A549 (cell line): ENCODE measurements around the gene NTNG2. TPM values are rescaled to one million over a fixed set of nuclear protein-coding genes. Genes with fewer than 3 reads are reported as not detected.

ENCODE experiments used
- ATAC-seq, 2 experiments: fragments of 200-7000 bp in 1 of 2; fragments of >200 bp in 1 of 2; cut with Nextera tagmentation in 1 of 2; cut with Tn5 transposase in 1 of 2; 3 replicates each; pipeline versions ENCODE4 v1.8.0 to v1.9.1; 2018 to 2020; ENCODE audit warnings: mild to moderate bottlenecking in 1 of 2, moderate library complexity in 1 of 2
- CTCF ChIA-PET: fragments of 300-600 bp; sonication (Branson Sonifier 250); formaldehyde crosslinking; extraction: SDS; loops from one replicate; lab custom pipeline; 2021; ENCODE audit warnings: antibody characterized with exemption, inconsistent platforms; lab: Yijun Ruan, JAX
- POLR2A ChIA-PET: fragments of 350-600 bp; formaldehyde crosslinking; extraction: SDS; loops from one replicate; lab custom pipeline; 2021; ENCODE audit warnings: antibody characterized with exemption, inconsistent platforms; lab: Yijun Ruan, JAX
- DNase-seq, 2 experiments: peaks; one replicate each; pipeline versions ENCODE4 v3.0.0 to v3.0.0-alpha.2; 2011 to 2016; ENCODE audit warnings: low read depth in 1 of 2, low spot score in 1 of 2
- FAIRE-seq: peaks from 2 replicates; lab custom pipeline; 2011; peaks lifted over from hg19 to GRCh38; lab: Jason Lieb, UNC
- H3K27ac ChIP-seq, 2 experiments: fragments of >200 bp; sonication (Bioruptor Twin); formaldehyde crosslinking; 3 replicates each; pipeline ENCODE4 v1.5.1; 2016 to 2017
- H3K4me1 ChIP-seq: fragments of >200 bp; sonication (Bioruptor Twin); formaldehyde crosslinking; 3 replicates; pipeline ENCODE4 v1.6.1; 2016
- H3K4me2 ChIP-seq: fragments of >200 bp; sonication (Bioruptor Twin); formaldehyde crosslinking; 3 replicates; pipeline ENCODE4 v1.6.1; 2016
- H3K4me3 ChIP-seq: fragments of >200 bp; sonication (Bioruptor Twin); formaldehyde crosslinking; 3 replicates; pipeline ENCODE4 v1.5.1; 2016
- H3K9me3 ChIP-seq: fragments of >200 bp; sonication (Bioruptor Twin); formaldehyde crosslinking; 3 replicates; pipeline ENCODE4 v1.6.1; 2016
- CBX8 ChIP-seq: fragments of 200-600 bp; sonication (generic); IDR thresholded peaks from 2 replicates; pipeline ENCODE4 v1.6.1; 2016
- FOSB ChIP-seq: fragments of 250-450 bp; sonication (Bioruptor Pico); IDR thresholded peaks from 2 replicates; pipeline ENCODE4 v1.5.0; 2020; ENCODE audit warnings: mild to moderate bottlenecking, moderate library complexity
- FOSL2 ChIP-seq, 2 experiments: fragments of 450-650 bp in 1 of 2; fragments of >200 bp in 1 of 2; sonication (Bioruptor Twin) in 1 of 2; formaldehyde crosslinking; IDR thresholded peaks; 2 replicates each; pipeline versions ENCODE4 v1.5.0 to v1.6.1; 2016 to 2020; ENCODE audit warnings: mild to moderate bottlenecking in 1 of 2, moderate library complexity in 1 of 2
- HDAC2 ChIP-seq: fragments of 200-600 bp; sonication (generic); IDR thresholded peaks from 2 replicates; pipeline ENCODE4 v1.6.1; 2016
- KDM5A ChIP-seq: fragments of 200-600 bp; sonication (generic); IDR thresholded peaks from 2 replicates; pipeline ENCODE4 v1.6.1; 2016; ENCODE audit warnings: antibody characterized with exemption, mild to moderate bottlenecking
- POLR2A ChIP-seq: IDR thresholded peaks from 2 replicates; pipeline ENCODE4 v1.6.1; 2012; ENCODE audit warnings: mild to moderate bottlenecking, low read length
- RCOR1 ChIP-seq: fragments of 150-350 bp; IDR thresholded peaks from 2 replicates; pipeline ENCODE4 v1.6.1; 2014; ENCODE audit warnings: antibody characterized with exemption, low read length, low read depth
- RNF2 ChIP-seq: fragments of 200-600 bp; sonication (generic); IDR thresholded peaks from 2 replicates; pipeline ENCODE4 v1.6.1; 2016; ENCODE audit warnings: low read depth, mild to moderate bottlenecking, antibody characterized with exemption, moderate library complexity, borderline replicate concordance
- TP53 ChIP-seq: fragments of 250-450 bp; sonication (Bioruptor Pico); IDR thresholded peaks from 2 replicates; pipeline ENCODE4 v1.5.0; 2021; ENCODE audit warnings: mild to moderate bottlenecking, moderate library complexity
- ZC3H11A ChIP-seq: fragments of 450-650 bp; IDR thresholded peaks from 2 replicates; pipeline ENCODE4 v1.6.1; 2014; ENCODE audit warnings: antibody characterized with exemption, mild to moderate bottlenecking
- WGBS: methylation state at CpG from one replicate; pipeline ENCODE4 v1.1.6; 2017; ENCODE audit errors: missing lambda C conversion rate; 5-methylcytosine and 5-hydroxymethylcytosine counted together
- polyA plus RNA-seq, 4 experiments: library from polyadenylated mRNA; depleted of rRNA in 3 of 4; stranded (reverse); fragments of >200 nt; fragmentation: RNase III in 1 of 4; extraction: RNeasy Plus Mini Kit Qiagen cat#74134 plus additional on column Dnase treatment in 1 of 4; gene quantifications; 2 replicates in 3 of 4; 3 replicates in 1 of 4; pipeline ENCODE4 v1.2.3, GENCODE V29; 2011 to 2017
- TF ChIP-seq, protein P1 (sequence below): fragments of >200 bp; sonication (Bioruptor Twin); formaldehyde crosslinking; IDR thresholded peaks from 3 replicates; pipeline ENCODE4 v1.5.1; 2016
- TF ChIP-seq, protein P2 (sequence below): fragments of 450-650 bp; IDR thresholded peaks from 2 replicates; pipeline ENCODE4 v1.6.1; 2014; ENCODE audit warnings: antibody characterized with exemption
- TF ChIP-seq, protein P3 (sequence below): fragments of 200-600 bp; sonication (generic); IDR thresholded peaks from 2 replicates; pipeline ENCODE4 v1.6.1; 2016; ENCODE audit warnings: antibody characterized with exemption, mild to moderate bottlenecking, moderate library complexity
- TF ChIP-seq, protein P4 (sequence below): IDR thresholded peaks from 2 replicates; pipeline ENCODE4 v1.6.1; 2012

Gene NTNG2
- polyA plus RNA-seq, 2 of the 4 experiments (the other 2 are of a cell fraction) = 0.52 to 1.0 TPM

DNA sequence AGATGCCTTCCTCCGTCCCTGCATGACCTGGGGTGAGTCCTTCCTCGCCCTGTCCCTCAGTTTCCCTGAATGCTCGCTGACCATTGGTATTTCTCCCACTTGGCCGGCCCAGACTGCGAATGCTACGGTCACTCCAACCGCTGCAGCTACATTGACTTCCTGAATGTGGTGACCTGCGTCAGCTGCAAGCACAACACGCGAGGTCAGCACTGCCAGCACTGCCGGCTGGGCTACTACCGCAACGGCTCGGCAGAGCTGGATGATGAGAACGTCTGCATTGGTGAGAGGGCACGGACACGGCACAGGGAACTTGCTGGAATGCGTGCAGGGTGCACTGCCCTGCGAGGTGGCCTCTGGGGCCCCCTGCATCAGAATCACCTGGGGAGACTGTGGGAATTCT, 77.1 kb downstream of the NTNG2 start (continued):
- TF ChIP-seq, protein P1, sequence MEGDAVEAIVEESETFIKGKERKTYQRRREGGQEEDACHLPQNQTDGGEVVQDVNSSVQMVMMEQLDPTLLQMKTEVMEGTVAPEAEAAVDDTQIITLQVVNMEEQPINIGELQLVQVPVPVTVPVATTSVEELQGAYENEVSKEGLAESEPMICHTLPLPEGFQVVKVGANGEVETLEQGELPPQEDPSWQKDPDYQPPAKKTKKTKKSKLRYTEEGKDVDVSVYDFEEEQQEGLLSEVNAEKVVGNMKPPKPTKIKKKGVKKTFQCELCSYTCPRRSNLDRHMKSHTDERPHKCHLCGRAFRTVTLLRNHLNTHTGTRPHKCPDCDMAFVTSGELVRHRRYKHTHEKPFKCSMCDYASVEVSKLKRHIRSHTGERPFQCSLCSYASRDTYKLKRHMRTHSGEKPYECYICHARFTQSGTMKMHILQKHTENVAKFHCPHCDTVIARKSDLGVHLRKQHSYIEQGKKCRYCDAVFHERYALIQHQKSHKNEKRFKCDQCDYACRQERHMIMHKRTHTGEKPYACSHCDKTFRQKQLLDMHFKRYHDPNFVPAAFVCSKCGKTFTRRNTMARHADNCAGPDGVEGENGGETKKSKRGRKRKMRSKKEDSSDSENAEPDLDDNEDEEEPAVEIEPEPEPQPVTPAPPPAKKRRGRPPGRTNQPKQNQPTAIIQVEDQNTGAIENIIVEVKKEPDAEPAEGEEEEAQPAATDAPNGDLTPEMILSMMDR = no peak
- TF ChIP-seq POLR2A (no peak), ZC3H11A (no peak)
- TF ChIP-seq, protein P2, sequence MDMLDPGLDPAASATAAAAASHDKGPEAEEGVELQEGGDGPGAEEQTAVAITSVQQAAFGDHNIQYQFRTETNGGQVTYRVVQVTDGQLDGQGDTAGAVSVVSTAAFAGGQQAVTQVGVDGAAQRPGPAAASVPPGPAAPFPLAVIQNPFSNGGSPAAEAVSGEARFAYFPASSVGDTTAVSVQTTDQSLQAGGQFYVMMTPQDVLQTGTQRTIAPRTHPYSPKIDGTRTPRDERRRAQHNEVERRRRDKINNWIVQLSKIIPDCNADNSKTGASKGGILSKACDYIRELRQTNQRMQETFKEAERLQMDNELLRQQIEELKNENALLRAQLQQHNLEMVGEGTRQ = no peak

DNA sequence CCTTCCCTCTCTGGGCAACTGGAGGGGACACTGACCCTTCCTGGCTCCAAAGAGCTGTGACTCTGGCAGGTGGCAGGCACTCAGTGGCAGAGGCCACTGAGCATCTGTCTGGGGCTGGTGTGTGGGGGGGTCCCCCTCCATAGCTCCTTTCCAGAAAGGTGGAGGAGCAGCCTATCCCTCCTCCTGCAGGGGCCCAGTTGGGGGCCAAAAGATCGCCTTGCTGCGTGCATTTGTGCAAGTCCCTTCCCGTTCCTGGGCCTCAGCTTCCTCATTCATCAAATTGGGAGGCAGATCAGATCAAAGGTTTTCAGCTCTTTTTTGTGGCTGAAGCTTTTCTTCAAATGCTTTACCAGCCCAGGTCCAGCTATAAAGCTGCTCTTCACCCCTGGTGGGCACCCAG, 77.7 kb downstream of the NTNG2 start:
- no peak for FAIRE-seq
- TF ChIP-seq, protein P2 = no peak
- no peak for TF ChIP-seq HDAC2
- no peak for TF ChIP-seq CBX8
- TF ChIP-seq, protein P3, sequence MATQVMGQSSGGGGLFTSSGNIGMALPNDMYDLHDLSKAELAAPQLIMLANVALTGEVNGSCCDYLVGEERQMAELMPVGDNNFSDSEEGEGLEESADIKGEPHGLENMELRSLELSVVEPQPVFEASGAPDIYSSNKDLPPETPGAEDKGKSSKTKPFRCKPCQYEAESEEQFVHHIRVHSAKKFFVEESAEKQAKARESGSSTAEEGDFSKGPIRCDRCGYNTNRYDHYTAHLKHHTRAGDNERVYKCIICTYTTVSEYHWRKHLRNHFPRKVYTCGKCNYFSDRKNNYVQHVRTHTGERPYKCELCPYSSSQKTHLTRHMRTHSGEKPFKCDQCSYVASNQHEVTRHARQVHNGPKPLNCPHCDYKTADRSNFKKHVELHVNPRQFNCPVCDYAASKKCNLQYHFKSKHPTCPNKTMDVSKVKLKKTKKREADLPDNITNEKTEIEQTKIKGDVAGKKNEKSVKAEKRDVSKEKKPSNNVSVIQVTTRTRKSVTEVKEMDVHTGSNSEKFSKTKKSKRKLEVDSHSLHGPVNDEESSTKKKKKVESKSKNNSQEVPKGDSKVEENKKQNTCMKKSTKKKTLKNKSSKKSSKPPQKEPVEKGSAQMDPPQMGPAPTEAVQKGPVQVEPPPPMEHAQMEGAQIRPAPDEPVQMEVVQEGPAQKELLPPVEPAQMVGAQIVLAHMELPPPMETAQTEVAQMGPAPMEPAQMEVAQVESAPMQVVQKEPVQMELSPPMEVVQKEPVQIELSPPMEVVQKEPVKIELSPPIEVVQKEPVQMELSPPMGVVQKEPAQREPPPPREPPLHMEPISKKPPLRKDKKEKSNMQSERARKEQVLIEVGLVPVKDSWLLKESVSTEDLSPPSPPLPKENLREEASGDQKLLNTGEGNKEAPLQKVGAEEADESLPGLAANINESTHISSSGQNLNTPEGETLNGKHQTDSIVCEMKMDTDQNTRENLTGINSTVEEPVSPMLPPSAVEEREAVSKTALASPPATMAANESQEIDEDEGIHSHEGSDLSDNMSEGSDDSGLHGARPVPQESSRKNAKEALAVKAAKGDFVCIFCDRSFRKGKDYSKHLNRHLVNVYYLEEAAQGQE = no peak
- TF ChIP-seq RNF2 = no peak
- H3K4me1 ChIP-seq = peaks cover 16% of the 10 kb centered on the region; the same call in 2 of the 3 replicates
- no peak for ATAC-seq
- H3K9me3 ChIP-seq = no peaks in the 10 kb centered on the region
- no peak overlapping the region for H3K27ac ChIP-seq
- ChIA-PET CTCF (interaction anchor here (0.6 to 10.6 kb wide), 12 partner anchors 9 to 1183 kb away, joined by 3 to 232 read pairs (median 6); partner anchors contain the start of gene NTNG2), POLR2A (no interaction called here)
- 67% methylated on average over 3 of the region's 3 CpGs for WGBS
- no peak for DNase-seq
- H3K4me3 ChIP-seq = no peak overlapping the region
- H3K4me2 ChIP-seq = no peak overlapping the region

DNA sequence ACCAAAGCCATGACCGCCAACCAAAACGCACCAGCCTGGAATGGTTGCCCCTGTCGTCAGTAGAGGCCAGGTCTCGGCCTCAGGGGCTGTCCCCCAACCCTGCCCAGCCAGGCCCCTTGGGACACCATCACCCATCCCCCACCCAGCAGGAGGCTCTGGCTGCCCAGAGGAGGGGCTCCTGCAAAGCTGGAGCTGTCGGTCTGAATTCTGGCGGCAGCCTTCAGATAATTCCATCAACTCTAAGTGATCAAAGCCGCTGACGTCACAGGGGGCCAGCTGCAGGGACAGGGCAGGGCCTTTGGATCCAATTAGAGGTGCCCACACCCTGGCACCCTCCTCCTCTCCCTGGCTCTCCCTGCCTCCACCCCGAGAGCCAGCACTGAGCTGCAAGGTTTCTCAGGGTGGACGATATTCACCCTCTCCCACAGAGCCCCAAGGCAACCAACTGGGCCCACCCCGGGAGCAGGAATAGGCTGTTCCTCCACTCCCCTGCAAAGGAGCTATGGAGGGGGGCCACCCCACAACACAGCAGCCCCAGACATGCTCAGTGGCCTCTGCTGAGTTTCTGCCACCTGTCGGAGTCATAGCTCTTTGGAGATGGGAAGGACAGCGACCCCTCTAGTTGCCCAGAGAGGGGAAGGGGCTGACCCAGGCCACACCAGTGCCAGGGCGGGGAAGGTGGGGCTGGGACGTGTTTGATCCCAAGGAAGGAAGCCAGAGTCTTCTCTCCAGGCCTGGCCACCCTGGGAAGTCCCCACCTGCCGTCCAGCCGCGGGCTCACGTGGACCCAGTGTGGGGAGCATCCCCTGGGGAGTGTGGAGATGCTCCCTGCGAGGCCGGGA, 78.4 kb downstream of the NTNG2 start:
- ChIA-PET POLR2A (no interaction called here), CTCF (interaction anchor here (0.9 to 10.6 kb wide), 8 partner anchors 9 to 480 kb away, joined by 3 to 232 read pairs (median 9); partner anchors contain the start of gene NTNG2)
- Histone ChIP-seq H3K4me2 (peak overlapping the region; percentile 100), H3K4me1 (peaks cover 16% of the 10 kb centered on the region; the same call in 2 of the 3 replicates), H3K4me3 (peak overlapping the region; percentile 78), H3K9me3 (no peaks in the 10 kb centered on the region), H3K27ac (peak overlapping the region in 1 of 2 experiments; percentile 79; a peak in 3 of 6 replicates)
- ATAC-seq (0 out of 6 replicates have a peak, but pooled peaks of 1 of the 2 experiments have one; percentile 0), FAIRE-seq (no peak), DNase-seq (no peak)
- 62% methylated on average over 10 of the region's 21 CpGs for WGBS
- no peak for TF ChIP-seq CBX8
- TF ChIP-seq TP53 (CRISPR knock-in tag) = no peak
- no peak for TF ChIP-seq KDM5A
- no peak for TF ChIP-seq FOSL2 (IDR thresholded peaks at IDR 0.05)
- TF ChIP-seq FOSL2 (CRISPR knock-in tag; IDR thresholded peaks at IDR 0.05) = no peak
- TF ChIP-seq, protein P4, sequence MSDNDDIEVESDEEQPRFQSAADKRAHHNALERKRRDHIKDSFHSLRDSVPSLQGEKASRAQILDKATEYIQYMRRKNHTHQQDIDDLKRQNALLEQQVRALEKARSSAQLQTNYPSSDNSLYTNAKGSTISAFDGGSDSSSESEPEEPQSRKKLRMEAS = no peak
- TF ChIP-seq FOSB (CRISPR knock-in tag) = no peak
- no peak for TF ChIP-seq RCOR1
